Prostate gland (tissue), 2 donors: ENCODE results near the gene INHBA. TPM values are rescaled to one million over a fixed set of nuclear protein-coding genes. Genes with fewer than 3 reads are reported as not detected.

Source experiments
- DNase-seq: peaks from one replicate; pipeline ENCODE4 v3.0.0-alpha.2; 2019; ENCODE audit warnings: low spot score
- H3K27ac ChIP-seq, 2 donors: fragments of 200-600 bp; sonication (generic); 2 replicates each; pipeline ENCODE4 v1.5.1; 2017 to 2019
- H3K27me3 ChIP-seq: fragments of 200-600 bp; sonication (generic); replicated peaks from 2 replicates; pipeline ENCODE4 v1.5.1; 2019; ENCODE audit not compliant: insufficient read depth
- H3K36me3 ChIP-seq, 2 donors: fragments of 200-600 bp; sonication (generic); 1 replicate in 1 of 2; 2 replicates in 1 of 2; pipeline versions ENCODE4 v1.5.1 to v1.8.1; 2017 to 2019
- H3K4me1 ChIP-seq: fragments of 200-600 bp; sonication (generic); replicated peaks from 2 replicates; pipeline ENCODE4 v1.5.1; 2019
- H3K4me3 ChIP-seq, 2 donors: fragments of 200-600 bp; sonication (generic); 2 replicates each; pipeline ENCODE4 v1.5.1; 2017 to 2019
- H3K9me3 ChIP-seq: fragments of 200-600 bp; sonication (generic); 2 replicates; pipeline ENCODE4 v1.5.1; 2017
- POLR2A ChIP-seq: fragments of 450-650 bp; IDR thresholded peaks from one replicate; pipeline ENCODE4 v1.6.1; 2016; ENCODE audit warnings: antibody characterized with exemption, mild to moderate bottlenecking
- POLR2AphosphoS5 ChIP-seq: sonication (generic); formaldehyde crosslinking; IDR thresholded peaks from one replicate; pipeline ENCODE4 v1.6.1; 2017; ENCODE audit warnings: antibody characterized with exemption
- whole genome bisulfite sequencing: methylation state at CpG from one replicate; pipeline ENCODE4 v1.1.5; 2018; 5-methylcytosine and 5-hydroxymethylcytosine counted together
- intact Hi-C: fragments of 100-400 bp; cut with DNase I; formaldehyde crosslinking; loops from one replicate; pipeline ENCODE4 v1.14.2; 2022
- total RNA-seq, 2 donors: library from RNA; depleted of rRNA; stranded (reverse); fragments of >200 nt; gene quantifications; one replicate each; pipeline ENCODE4 v1.1.0, GENCODE V29; 2016
- TF ChIP-seq, protein P1 (sequence below), 4 experiments: fragments of 200-600 bp in 2 of 4; fragments of 450-650 bp in 2 of 4; sonication (generic) in 2 of 4; IDR thresholded peaks; 1 replicate in 3 of 4; 2 replicates in 1 of 4; pipeline ENCODE4 v1.5.1; 2016 to 2019; ENCODE audit warnings: antibody characterized with exemption in 4 of 4, mild to moderate bottlenecking in 2 of 4, moderate library complexity in 2 of 4

Gene INHBA
- total RNA-seq, 2 donors from 2014 or later, result 0.73 to 6.6 TPM

DNA sequence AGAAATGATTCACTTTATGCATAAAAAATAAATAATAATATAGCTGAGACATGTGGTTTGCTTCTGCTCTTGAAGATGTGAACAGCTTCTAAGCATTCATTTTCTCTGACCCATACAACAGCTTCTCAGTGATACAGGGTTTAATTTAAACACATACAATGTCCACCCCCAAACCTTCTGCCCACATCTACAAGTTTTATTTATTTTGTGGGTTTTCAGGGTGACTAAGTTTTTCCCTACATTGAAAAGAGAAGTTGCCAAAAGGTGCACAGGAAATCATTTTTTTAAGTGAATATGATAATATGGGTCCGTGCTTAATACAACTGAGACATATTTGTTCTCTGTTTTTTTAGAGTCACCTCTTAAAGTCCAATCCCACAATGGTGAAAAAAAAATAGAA, 17.2 kb downstream of the INHBA start:
- H3K36me3 ChIP-seq, result no peaks in the 10 kb centered on the region
- TF ChIP-seq POLR2A (no peak), POLR2AphosphoS5 (no peak)
- TF ChIP-seq, protein P1, sequence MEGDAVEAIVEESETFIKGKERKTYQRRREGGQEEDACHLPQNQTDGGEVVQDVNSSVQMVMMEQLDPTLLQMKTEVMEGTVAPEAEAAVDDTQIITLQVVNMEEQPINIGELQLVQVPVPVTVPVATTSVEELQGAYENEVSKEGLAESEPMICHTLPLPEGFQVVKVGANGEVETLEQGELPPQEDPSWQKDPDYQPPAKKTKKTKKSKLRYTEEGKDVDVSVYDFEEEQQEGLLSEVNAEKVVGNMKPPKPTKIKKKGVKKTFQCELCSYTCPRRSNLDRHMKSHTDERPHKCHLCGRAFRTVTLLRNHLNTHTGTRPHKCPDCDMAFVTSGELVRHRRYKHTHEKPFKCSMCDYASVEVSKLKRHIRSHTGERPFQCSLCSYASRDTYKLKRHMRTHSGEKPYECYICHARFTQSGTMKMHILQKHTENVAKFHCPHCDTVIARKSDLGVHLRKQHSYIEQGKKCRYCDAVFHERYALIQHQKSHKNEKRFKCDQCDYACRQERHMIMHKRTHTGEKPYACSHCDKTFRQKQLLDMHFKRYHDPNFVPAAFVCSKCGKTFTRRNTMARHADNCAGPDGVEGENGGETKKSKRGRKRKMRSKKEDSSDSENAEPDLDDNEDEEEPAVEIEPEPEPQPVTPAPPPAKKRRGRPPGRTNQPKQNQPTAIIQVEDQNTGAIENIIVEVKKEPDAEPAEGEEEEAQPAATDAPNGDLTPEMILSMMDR (IDR thresholded peaks at IDR 0.05), result no peak
- no peaks in the 10 kb centered on the region for H3K9me3 ChIP-seq
- intact Hi-C loops, result no loop called here
- no peak overlapping the region for H3K27ac ChIP-seq
- H3K4me1 ChIP-seq, result no peaks in the 10 kb centered on the region
- WGBS, result 46% methylated on average over 1 of the region's 1 CpG
- no peak overlapping the region for H3K4me3 ChIP-seq
- no peak for DNase-seq
- H3K27me3 ChIP-seq, result no peaks in the 10 kb centered on the region

- intact Hi-C loops, result no loop called here
- Histone ChIP-seq H3K36me3 (no peaks in the 10 kb centered on the region), H3K27me3 (no peaks in the 10 kb centered on the region), H3K4me1 (no peaks in the 10 kb centered on the region), H3K27ac (no peak overlapping the region), H3K9me3 (no peaks in the 10 kb centered on the region), H3K4me3 (no peak overlapping the region)
- no peak for DNase-seq
- TF ChIP-seq, protein P1 (IDR thresholded peaks at IDR 0.05), result no peak
- TF ChIP-seq POLR2A (no peak), POLR2AphosphoS5 (no peak)
Measured at GRCh38 chr7:41682422-41682821, 20.5 kb downstream of the INHBA start.

DNA sequence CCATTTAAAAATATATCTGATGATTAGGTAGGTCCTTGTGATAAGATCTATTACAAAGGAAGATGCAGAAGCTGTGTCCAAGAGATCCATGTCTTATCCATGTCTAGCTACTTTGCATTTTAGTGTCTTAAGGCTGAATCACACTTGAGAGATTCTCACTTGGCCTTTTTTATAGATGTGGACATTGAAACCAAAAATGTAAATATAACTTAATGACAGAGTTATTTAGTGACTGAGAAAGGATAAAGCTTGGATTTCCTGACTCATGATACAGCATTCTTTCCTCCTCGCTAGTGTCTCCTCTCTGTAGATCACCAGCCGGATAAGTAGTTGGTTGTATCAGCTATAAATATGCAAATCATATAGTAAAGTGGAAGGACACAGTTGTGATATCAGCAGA, 23.3 kb downstream of the INHBA start:
- 67% methylated on average over 2 of the region's 2 CpGs for WGBS
- intact Hi-C loops, result no loop called here
- Histone ChIP-seq H3K36me3 (no peaks in the 10 kb centered on the region), H3K27me3 (no peaks in the 10 kb centered on the region), H3K9me3 (no peaks in the 10 kb centered on the region), H3K4me3 (no peak overlapping the region), H3K27ac (no peak overlapping the region), H3K4me1 (no peaks in the 10 kb centered on the region)
- no peak for TF ChIP-seq POLR2AphosphoS5
- TF ChIP-seq POLR2A, result no peak
- TF ChIP-seq, protein P1 (IDR thresholded peaks at IDR 0.05), result no peak
- no peak for DNase-seq

GRCh38 chr7:41674505-41675023, 28.3 kb downstream of the INHBA start:
- no peak for DNase-seq
- Histone ChIP-seq H3K4me1 (no peaks in the 10 kb centered on the region), H3K4me3 (no peak overlapping the region), H3K36me3 (no peaks in the 10 kb centered on the region), H3K9me3 (no peaks in the 10 kb centered on the region), H3K27me3 (no peaks in the 10 kb centered on the region), H3K27ac (no peak overlapping the region)
- intact Hi-C loops, result no loop called here
- 61% methylated on average over 4 of the region's 4 CpGs for WGBS
- TF ChIP-seq POLR2A (no peak), POLR2AphosphoS5 (no peak)
- TF ChIP-seq, protein P1 (IDR thresholded peaks at IDR 0.05), result no peak

- Histone ChIP-seq H3K36me3 (no peaks in the 10 kb centered on the region), H3K9me3 (no peaks in the 10 kb centered on the region), H3K27me3 (no peaks in the 10 kb centered on the region), H3K4me1 (no peaks in the 10 kb centered on the region), H3K4me3 (no peak overlapping the region), H3K27ac (no peak overlapping the region)
- no peak for DNase-seq
- intact Hi-C loops, result no loop called here
- TF ChIP-seq, protein P1 (IDR thresholded peaks at IDR 0.05), result no peak
- no peak for TF ChIP-seq POLR2A
- TF ChIP-seq POLR2AphosphoS5, result no peak
Measured at GRCh38 chr7:41661596-41661995, 41.3 kb downstream of the INHBA start.
